Caco-2 (cell line): ENCODE measurements around the gene DNAAF9. TPM values are rescaled to one million over a fixed set of nuclear protein-coding genes. Genes with fewer than 3 reads are reported as not detected.

Experiments
- BruUV-seq: library from RNA; stranded (reverse); fragments of 400-500 nt; replicated peaks from 2 replicates; lab custom pipeline; 2021; lab: Mats Ljungman, UMichigan
- CTCF ChIA-PET: fragments of 300-600 bp; sonication (Branson Sonifier 250); formaldehyde crosslinking; loops from one replicate; lab custom pipeline; 2022; ENCODE audit warnings: antibody characterized with exemption; lab: Charles Lee
- POLR2A ChIA-PET: fragments of 300-600 bp; sonication (Branson Sonifier 250); formaldehyde crosslinking; loops from one replicate; lab custom pipeline; 2022; ENCODE audit warnings: antibody characterized with exemption; lab: Charles Lee
- DNase-seq, 2 experiments: peaks; one replicate each; pipeline versions ENCODE4 v3.0.0 to v3.0.0-alpha.2; 2020 to 2022
- H3K27me3 ChIP-seq: replicated peaks from 2 replicates; pipeline ENCODE4 v1.6.0; 2011; ENCODE audit warnings: low read length; ENCODE audit not compliant: control insufficient read depth, insufficient read depth
- H3K36me3 ChIP-seq: 2 replicates; pipeline ENCODE4 v1.5.1; 2011; ENCODE audit warnings: low read length; ENCODE audit not compliant: control insufficient read depth, insufficient read depth
- H3K4me1 ChIP-seq: fragments of 250-450 bp; sonication (Bioruptor Pico); 2 replicates; pipeline ENCODE4 v1.5.1; 2020; ENCODE audit warnings: mild to moderate bottlenecking
- H3K4me3 ChIP-seq: 2 replicates; pipeline ENCODE4 v1.5.1; 2011; ENCODE audit warnings: low read depth, mild to moderate bottlenecking, control low read depth, low read length
- H3K9me3 ChIP-seq: fragments of 250-450 bp; sonication (Bioruptor Pico); 2 replicates; pipeline ENCODE4 v1.5.1; 2020; ENCODE audit warnings: mild to moderate bottlenecking, moderate library complexity
- H3K27ac Mint-ChIP-seq: one replicate; pipeline ENCODE4 v1.8.0; 2022; ENCODE audit warnings: mixed read lengths; ENCODE audit not compliant: unreplicated experiment
- H3K27me3 Mint-ChIP-seq: one replicate; pipeline ENCODE4 v1.8.0; 2022; ENCODE audit warnings: mixed read lengths; ENCODE audit not compliant: insufficient read depth, unreplicated experiment
- H3K36me3 Mint-ChIP-seq: one replicate; pipeline ENCODE4 v1.8.0; 2022; ENCODE audit warnings: mild to moderate bottlenecking, mixed read lengths; ENCODE audit not compliant: insufficient read depth, unreplicated experiment
- H3K4me1 Mint-ChIP-seq: one replicate; pipeline ENCODE4 v1.8.0; 2022; ENCODE audit warnings: low read depth, mixed read lengths; ENCODE audit not compliant: unreplicated experiment
- H3K4me3 Mint-ChIP-seq: one replicate; pipeline ENCODE4 v1.8.0; 2022; ENCODE audit warnings: mild to moderate bottlenecking, moderate library complexity, mixed read lengths; ENCODE audit not compliant: unreplicated experiment
- H3K9me3 Mint-ChIP-seq: one replicate; pipeline ENCODE4 v1.8.0; 2022; ENCODE audit warnings: mixed read lengths; ENCODE audit not compliant: unreplicated experiment
- intact Hi-C: fragments of 100-400 bp; cut with micrococcal nuclease; formaldehyde crosslinking; loops from one replicate; pipeline ENCODE4 v1.10.0; 2022; ENCODE audit not compliant: unreplicated experiment
- total RNA-seq: library from RNA; stranded (reverse); gene quantifications from 2 replicates; pipeline ENCODE4 v1.2.3, GENCODE V29; 2022
- TF ChIP-seq, protein P1 (sequence below), 2 experiments: fragments of 200-600 bp in 1 of 2; IDR thresholded peaks; 1 replicate in 1 of 2; 2 replicates in 1 of 2; pipeline versions ENCODE4 v1.5.1 to v1.8.0; 2011 to 2022; ENCODE audit warnings: antibody characterized with exemption in 1 of 2, control low read depth in 1 of 2, inconsistent platforms in 1 of 2, low read depth in 1 of 2, low read length in 1 of 2, mild to moderate bottlenecking in 1 of 2, moderate library complexity in 1 of 2; ENCODE audit not compliant: insufficient read depth in 1 of 2, severe bottlenecking in 1 of 2, unreplicated experiment in 1 of 2

The DNAAF9 gene
- total RNA-seq, 1 experiment from 2014 or later = not detected

DNA sequence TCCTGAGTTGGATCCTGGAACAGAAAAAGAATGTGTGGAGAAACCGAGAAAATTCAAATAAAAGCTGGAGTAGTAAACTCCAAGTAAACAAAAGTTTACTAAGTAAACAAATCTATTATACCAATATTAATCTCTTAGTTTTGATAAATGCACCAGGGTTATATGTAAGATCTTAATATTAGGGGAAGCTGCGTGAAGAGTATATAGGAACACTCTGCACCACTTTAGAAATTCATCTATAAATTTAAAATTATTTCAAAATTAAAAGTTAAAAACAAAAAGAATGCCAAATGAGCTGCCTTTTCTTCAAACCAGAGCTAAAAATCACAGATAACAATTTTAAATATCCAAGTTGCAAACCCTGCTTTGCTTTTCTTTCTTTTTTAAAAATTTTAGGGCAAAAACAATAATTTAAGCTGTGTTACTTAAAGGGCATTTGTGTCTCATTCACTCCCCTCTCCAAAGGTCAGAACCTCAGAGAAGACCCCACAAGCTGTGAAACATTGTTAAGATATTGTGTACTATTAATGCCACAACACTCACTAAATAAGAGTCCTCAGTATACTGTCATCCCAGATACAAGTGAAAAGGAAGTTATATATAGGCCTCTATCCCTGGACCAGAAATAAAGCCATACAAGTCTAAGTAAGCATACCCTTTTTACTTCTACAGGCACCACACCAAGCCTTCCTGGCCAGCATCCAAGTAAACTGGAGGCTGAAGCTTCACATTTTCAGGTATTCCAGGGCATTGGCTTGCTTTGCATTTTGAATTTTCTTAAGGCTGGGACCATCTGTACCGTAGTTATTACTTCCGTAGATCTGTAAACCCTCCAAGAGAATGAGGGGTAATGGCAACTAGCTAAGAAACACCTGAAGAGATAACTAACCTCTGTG is 7.0 kb downstream of the DNAAF9 start:
- Histone ChIP-seq H3K4me3 (no peak overlapping the region), H3K27me3 (no peaks in the 10 kb centered on the region), H3K9me3 (0 out of 2 replicates have a peak, but pooled peaks cover 4% of the 10 kb centered on the region), H3K36me3 (no peaks in the 10 kb centered on the region), H3K4me1 (peaks cover 8% of the 10 kb centered on the region)
- Mint-ChIP-seq H3K4me3 (no peak overlapping the region), H3K4me1 (peaks cover 6% of the 10 kb centered on the region), H3K36me3 (no peaks in the 10 kb centered on the region), H3K27ac (no peak overlapping the region), H3K9me3 (no peaks in the 10 kb centered on the region), H3K27me3 (no peaks in the 10 kb centered on the region)
- ChIA-PET CTCF (interaction anchor here (0.6 kb wide), 1 partner anchor 308 kb away, joined by 4 read pairs; no protein-coding TSS in a partner anchor), POLR2A (no interaction called here)
- TF ChIP-seq, protein P1, sequence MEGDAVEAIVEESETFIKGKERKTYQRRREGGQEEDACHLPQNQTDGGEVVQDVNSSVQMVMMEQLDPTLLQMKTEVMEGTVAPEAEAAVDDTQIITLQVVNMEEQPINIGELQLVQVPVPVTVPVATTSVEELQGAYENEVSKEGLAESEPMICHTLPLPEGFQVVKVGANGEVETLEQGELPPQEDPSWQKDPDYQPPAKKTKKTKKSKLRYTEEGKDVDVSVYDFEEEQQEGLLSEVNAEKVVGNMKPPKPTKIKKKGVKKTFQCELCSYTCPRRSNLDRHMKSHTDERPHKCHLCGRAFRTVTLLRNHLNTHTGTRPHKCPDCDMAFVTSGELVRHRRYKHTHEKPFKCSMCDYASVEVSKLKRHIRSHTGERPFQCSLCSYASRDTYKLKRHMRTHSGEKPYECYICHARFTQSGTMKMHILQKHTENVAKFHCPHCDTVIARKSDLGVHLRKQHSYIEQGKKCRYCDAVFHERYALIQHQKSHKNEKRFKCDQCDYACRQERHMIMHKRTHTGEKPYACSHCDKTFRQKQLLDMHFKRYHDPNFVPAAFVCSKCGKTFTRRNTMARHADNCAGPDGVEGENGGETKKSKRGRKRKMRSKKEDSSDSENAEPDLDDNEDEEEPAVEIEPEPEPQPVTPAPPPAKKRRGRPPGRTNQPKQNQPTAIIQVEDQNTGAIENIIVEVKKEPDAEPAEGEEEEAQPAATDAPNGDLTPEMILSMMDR (IDR thresholded peaks at IDR 0.05; ENCODE audit: insufficient read depth in 1 of 2, low read depth in 1 of 2, low read length in 1 of 2, severe bottlenecking in 1 of 2, unreplicated experiment in 1 of 2) = no peak
- intact Hi-C loops = no loop called here
- DNase-seq = no peak
- no TSS peak for BruUV-seq

DNA sequence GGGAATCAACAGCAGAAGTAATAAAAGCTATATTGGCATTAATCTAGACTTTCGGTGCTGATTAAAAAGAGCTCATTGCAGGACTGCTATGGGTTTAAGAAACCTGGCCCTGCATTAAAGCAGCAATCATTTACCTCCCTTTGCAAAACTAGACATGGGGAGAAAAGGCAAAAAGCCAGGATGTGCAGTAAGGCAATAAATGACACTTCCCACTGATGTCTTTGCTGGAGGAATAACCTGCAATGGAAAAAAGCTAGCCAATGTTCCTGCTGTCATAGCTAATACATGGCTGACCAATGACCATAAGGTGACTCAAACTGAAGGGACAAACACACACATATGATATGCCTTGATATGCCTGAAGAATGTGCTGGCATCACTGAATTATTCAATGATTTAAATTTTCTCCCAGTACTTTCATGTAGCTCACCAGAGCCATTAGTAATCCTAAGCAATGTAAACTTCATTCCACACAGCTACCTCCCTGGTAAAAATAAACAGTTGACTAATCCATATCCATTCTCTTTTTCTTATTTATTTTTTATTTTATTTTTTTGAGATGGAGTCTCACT is 8.7 kb downstream of the DNAAF9 start:
- H3K4me1 ChIP-seq = no peaks in the 10 kb centered on the region
- 0 out of 2 replicates have a peak, but pooled peaks cover 4% of the 10 kb centered on the region for H3K9me3 ChIP-seq
- DNase-seq = no peak
- no peak overlapping the region for H3K4me3 ChIP-seq
- BruUV-seq = no TSS peak
- no peaks in the 10 kb centered on the region for H3K27me3 Mint-ChIP-seq
- TF ChIP-seq, protein P1 (IDR thresholded peaks at IDR 0.05; ENCODE audit: insufficient read depth in 1 of 2, low read depth in 1 of 2, low read length in 1 of 2, severe bottlenecking in 1 of 2, unreplicated experiment in 1 of 2) = no peak
- no peaks in the 10 kb centered on the region for H3K27me3 ChIP-seq
- H3K27ac Mint-ChIP-seq = no peak overlapping the region
- ChIA-PET CTCF (no interaction called here), POLR2A (interaction anchor here (0.5 kb wide), 1 partner anchor 841 kb away, joined by 3 read pairs; no protein-coding TSS in a partner anchor)
- intact Hi-C loops = no loop called here
- no peaks in the 10 kb centered on the region for H3K4me1 Mint-ChIP-seq
- no peak overlapping the region for H3K4me3 Mint-ChIP-seq
- no peaks in the 10 kb centered on the region for H3K9me3 Mint-ChIP-seq
- no peaks in the 10 kb centered on the region for H3K36me3 ChIP-seq
- no peaks in the 10 kb centered on the region for H3K36me3 Mint-ChIP-seq

DNA sequence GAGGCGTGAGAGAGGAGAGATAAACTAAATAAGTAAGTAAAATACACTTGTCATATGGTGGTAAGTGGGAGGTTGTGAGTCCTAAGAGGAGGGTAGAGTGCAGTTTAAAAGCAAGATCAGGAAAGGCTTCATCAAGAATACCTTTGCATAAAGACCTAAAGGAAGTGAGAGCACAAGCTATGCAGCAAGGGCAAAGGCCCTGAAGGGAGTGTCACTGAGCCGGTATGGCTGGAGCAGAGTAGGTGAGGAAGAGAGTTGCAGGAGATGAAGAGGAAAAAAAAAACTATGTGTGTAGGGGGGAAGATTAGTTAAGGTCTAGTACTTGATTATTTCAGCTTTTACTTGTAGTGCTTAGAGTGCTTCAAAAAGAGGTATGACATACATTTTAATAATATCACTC is 11.0 kb downstream of the DNAAF9 start:
- Histone ChIP-seq H3K9me3 (0 out of 2 replicates have a peak, but pooled peaks cover 4% of the 10 kb centered on the region), H3K36me3 (no peaks in the 10 kb centered on the region), H3K27me3 (no peaks in the 10 kb centered on the region), H3K4me1 (no peaks in the 10 kb centered on the region), H3K4me3 (no peak overlapping the region)
- H3K36me3 Mint-ChIP-seq = no peaks in the 10 kb centered on the region
- no peak overlapping the region for H3K4me3 Mint-ChIP-seq
- no peaks in the 10 kb centered on the region for H3K4me1 Mint-ChIP-seq
- DNase-seq = no peak
- H3K27ac Mint-ChIP-seq = no peak overlapping the region
- POLR2A ChIA-PET = no interaction called here
- no TSS peak for BruUV-seq
- H3K9me3 Mint-ChIP-seq = no peaks in the 10 kb centered on the region
- intact Hi-C loops = no loop called here
- TF ChIP-seq, protein P1 (IDR thresholded peaks at IDR 0.05; ENCODE audit: insufficient read depth in 1 of 2, low read depth in 1 of 2, low read length in 1 of 2, severe bottlenecking in 1 of 2, unreplicated experiment in 1 of 2) = no peak
- CTCF ChIA-PET = no interaction called here
- no peaks in the 10 kb centered on the region for H3K27me3 Mint-ChIP-seq
